ENCODE data around the gene ARHGAP45. TPM values are rescaled to one million over a fixed set of nuclear protein-coding genes. Genes with fewer than 3 reads are reported as not detected.

ARHGAP45 gene
- total and polyA plus RNA-seq, 8 donors: 12.2 to 211 (median 15.8) TPM

DNA sequence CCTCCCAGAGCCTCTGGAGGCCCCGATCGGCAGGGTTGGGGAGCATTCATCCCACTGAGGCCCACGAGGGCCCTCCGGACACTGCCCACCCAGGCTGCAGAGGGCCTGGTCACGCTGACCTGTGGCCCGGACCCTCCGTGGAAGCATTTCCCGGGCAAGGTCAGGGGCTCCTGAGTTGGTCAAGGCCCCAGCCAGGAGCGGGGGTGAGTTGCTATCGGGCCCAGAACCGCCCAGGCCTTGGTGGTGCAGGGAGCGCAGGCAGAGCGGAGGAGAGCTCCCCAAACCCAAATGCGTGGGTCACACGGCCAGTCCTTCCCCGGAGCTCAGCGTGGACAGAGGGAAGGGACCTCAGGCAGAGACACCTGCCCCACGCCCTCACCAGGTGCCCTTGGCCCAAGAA lies 62.6 kb downstream of the ARHGAP45 start:
- Histone ChIP-seq H3K27ac (peak overlapping the region in 1 of 5 donors; percentile 98), H3K36me3 (peaks cover 22 to 59% (median 46%) of the 10 kb centered on the region in 4 donors), H3K27me3 (no peaks in the 10 kb centered on the region), H3K9me3 (no peaks in the 10 kb centered on the region), H3K4me3 (peak overlapping the region in 2 of 4 donors; percentile 62 to 72), H3K4me1 (peaks cover 36 to 88% (median 52%) of the 10 kb centered on the region in 4 donors)
- TF ChIP-seq POLR2A (IDR thresholded peaks at IDR 0.05): no peak
- TF ChIP-seq EP300 (IDR thresholded peaks at IDR 0.05): no peak
- no peak for TF ChIP-seq POLR2AphosphoS5 (IDR thresholded peaks at IDR 0.05)
- TF ChIP-seq, protein P1, sequence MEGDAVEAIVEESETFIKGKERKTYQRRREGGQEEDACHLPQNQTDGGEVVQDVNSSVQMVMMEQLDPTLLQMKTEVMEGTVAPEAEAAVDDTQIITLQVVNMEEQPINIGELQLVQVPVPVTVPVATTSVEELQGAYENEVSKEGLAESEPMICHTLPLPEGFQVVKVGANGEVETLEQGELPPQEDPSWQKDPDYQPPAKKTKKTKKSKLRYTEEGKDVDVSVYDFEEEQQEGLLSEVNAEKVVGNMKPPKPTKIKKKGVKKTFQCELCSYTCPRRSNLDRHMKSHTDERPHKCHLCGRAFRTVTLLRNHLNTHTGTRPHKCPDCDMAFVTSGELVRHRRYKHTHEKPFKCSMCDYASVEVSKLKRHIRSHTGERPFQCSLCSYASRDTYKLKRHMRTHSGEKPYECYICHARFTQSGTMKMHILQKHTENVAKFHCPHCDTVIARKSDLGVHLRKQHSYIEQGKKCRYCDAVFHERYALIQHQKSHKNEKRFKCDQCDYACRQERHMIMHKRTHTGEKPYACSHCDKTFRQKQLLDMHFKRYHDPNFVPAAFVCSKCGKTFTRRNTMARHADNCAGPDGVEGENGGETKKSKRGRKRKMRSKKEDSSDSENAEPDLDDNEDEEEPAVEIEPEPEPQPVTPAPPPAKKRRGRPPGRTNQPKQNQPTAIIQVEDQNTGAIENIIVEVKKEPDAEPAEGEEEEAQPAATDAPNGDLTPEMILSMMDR (IDR thresholded peaks at IDR 0.05): no peak
- DNase-seq: no peak
- 91 to 96% (median 95%) methylated on average over 8 to 18 of the region's 18 CpGs for WGBS, 5 donors
- intact Hi-C loops (cut with DNase I; ENCODE audit: low total_unique reads): no loop called here

DNA sequence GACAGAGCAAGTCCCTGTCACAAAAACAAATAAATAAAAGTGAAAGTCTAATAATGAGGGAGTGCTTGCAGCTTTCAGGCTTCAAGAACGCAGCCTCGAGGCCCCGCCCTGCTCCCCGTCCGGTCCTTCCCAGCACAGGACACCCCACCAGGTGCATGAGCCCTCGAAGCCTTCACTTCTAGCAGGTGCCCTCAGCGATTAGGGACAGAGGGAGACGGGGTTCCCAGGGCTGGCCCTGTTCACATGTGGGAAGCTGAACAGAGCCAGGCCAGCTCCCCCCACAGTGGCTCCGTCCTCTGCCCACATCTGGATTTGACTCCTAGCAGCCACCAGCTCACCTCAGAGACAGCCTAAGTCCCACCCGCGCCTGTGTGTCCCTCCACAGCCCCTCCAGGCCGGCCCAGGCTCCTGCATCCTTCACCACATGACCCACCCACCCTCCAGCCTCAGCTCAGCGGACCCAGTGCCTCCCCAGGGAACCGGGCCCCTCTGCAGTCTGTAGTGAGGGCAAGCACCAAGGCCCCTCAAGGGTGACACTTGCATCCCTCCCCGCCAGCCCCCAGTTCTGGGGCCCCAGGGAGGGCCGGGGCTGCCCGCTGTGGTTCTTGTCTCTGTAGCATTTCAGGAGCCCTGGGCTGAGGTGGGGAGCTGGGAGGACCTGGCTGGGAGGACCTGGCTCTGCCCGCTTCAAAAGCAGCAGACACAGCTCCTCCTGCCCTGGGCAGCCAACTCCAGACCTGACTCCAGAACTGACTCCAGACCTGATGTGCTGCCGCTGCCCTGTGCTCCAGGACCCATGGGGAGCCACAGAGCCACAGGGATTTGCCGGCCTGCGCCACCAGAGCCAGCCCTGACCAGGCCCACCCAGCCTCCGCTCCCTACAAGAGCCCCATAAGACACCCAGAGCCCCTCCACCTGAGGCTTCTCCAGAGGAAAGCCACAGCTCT lies 64.1 kb downstream of the ARHGAP45 start:
- H3K9me3 ChIP-seq: no peaks in the 10 kb centered on the region
- 53 to 75% (median 70%) methylated on average over 13 to 22 of the region's 22 CpGs for WGBS, 5 donors
- H3K4me1 ChIP-seq: peaks cover 46 to 92% (median 64%) of the 10 kb centered on the region in 4 donors
- peak overlapping the region; percentile 84 to 98 (median 92) for H3K27ac ChIP-seq
- no peaks in the 10 kb centered on the region for H3K27me3 ChIP-seq
- intact Hi-C loops (cut with DNase I; ENCODE audit: low total_unique reads): no loop called here
- peak in 1 of 2 donors; percentile 46 for DNase-seq
- TF ChIP-seq, protein P1 (IDR thresholded peaks at IDR 0.05): no peak
- TF ChIP-seq POLR2A (IDR thresholded peaks at IDR 0.05) (no peak), POLR2AphosphoS5 (IDR thresholded peaks at IDR 0.05) (no peak), EP300 (IDR thresholded peaks at IDR 0.05) (no peak)
- peak overlapping the region; percentile 56 to 77 (median 67) for H3K4me3 ChIP-seq
- peaks cover 21 to 52% (median 35%) of the 10 kb centered on the region in 4 donors for H3K36me3 ChIP-seq

DNA sequence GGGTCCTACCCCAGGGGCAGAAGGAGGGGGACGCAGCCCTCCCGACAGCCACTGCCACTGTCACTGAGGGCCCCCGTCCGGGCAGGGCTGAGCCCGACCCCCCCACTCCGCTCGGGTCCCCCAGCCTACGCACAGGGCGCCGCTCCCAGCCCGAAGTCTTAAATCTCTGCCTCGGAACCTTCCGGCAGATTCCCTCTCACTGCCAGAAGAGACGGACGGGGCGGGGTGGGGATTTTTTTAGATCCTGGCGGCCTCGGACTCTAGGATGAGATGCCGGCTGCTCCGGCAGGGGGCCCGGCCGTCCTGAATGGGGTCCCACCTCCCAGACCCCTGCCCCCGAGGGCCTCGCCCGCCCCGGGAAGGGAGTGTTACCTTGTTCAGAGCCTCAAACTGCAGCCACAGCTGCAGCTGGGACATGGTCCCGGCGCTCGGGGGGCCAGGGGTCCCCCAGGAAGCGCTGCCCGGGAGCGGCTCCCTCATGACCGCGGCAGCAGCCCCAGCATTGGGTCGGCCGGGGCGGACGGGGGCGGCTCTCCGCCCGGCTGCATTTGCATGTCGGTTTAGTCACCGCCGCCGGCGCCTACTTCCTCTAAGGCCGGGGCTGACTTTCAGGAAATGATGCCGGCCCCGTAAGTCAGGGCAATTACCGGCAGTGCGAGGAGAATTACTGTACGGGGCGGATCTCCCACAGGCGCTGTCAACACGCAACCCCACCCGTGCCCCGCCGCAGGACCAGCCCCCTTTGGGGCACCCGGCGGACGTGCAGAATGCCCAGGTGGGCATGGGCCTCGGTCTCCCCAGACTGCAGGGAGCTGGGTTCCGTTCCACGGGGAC lies 65.0 kb downstream of the ARHGAP45 start:
- H3K4me1 ChIP-seq: peaks cover 54 to 92% (median 68%) of the 10 kb centered on the region in 4 donors
- H3K36me3 ChIP-seq: peaks cover 13 to 52% (median 28%) of the 10 kb centered on the region in 4 donors

More for the DNA sequence above, 65.0 kb downstream of the ARHGAP45 start:
- intact Hi-C loops (cut with DNase I; ENCODE audit: low total_unique reads): no loop called here
- 1 to 6% (median 4%) methylated on average over 24 to 64 of the region's 64 CpGs for WGBS, 5 donors
- peak; percentile 92 to 95 for DNase-seq
- Histone ChIP-seq H3K27me3 (no peaks in the 10 kb centered on the region), H3K4me3 (peak overlapping the region; percentile 56 to 77 (median 67)), H3K9me3 (no peaks in the 10 kb centered on the region), H3K27ac (peak overlapping the region; percentile 84 to 98 (median 92))
- peak; percentile 39 to 92 (median 81) for TF ChIP-seq POLR2AphosphoS5 (IDR thresholded peaks at IDR 0.05)
- TF ChIP-seq EP300 (IDR thresholded peaks at IDR 0.05): peak; percentile 93
- TF ChIP-seq POLR2A (IDR thresholded peaks at IDR 0.05): no peak
- TF ChIP-seq, protein P1 (IDR thresholded peaks at IDR 0.05): no peak
